GM18502 (cell line): ENCODE measurements around the gene SEPTIN14.
"Not testable (repeated sequence)": the region's sequence is repeated elsewhere in the genome, so short reads cannot be mapped to it uniquely, and the experiment has no call there.

Experiments
- ATAC-seq: cut with Tn5 transposase; IDR thresholded peaks from one replicate; pipeline ENCODE4 v1.9.1; 2021; ENCODE audit warnings: mild to moderate bottlenecking; ENCODE audit not compliant: unreplicated experiment, poor library complexity

SEPTIN14 gene

GRCh38 chr7:55862652-55863051, at the start of gene SEPTIN14:
SEPTIN14 (minus strand) TSS chr7:55862752; CDS start chr7:55861996, 756 bp downstream.
- ATAC-seq = not testable (repeated sequence)

GRCh38 chr7:55903985-55904759, 41.6 kb upstream of the SEPTIN14 start:
- peak; percentile 98 for ATAC-seq

GRCh38 chr7:55901059-55901458, 38.5 kb upstream of the SEPTIN14 start:
- ATAC-seq = not testable (repeated sequence)

- no peak for ATAC-seq
Observed at GRCh38 chr7:55898287-55898686, 35.7 kb upstream of the SEPTIN14 start.

- ATAC-seq = no peak
Observed at GRCh38 chr7:55895021-55895420, 32.5 kb upstream of the SEPTIN14 start.

GRCh38 chr7:55893940-55894339, 31.4 kb upstream of the SEPTIN14 start:
- ATAC-seq = no peak

- not testable (repeated sequence) for ATAC-seq
Observed at GRCh38 chr7:55888378-55888777, 25.8 kb upstream of the SEPTIN14 start.

GRCh38 chr7:55887821-55888247, 25.3 kb upstream of the SEPTIN14 start:
- no peak for ATAC-seq

GRCh38 chr7:55884321-55884720, 21.8 kb upstream of the SEPTIN14 start:
- no peak for ATAC-seq

- no peak for ATAC-seq
Observed at GRCh38 chr7:55878691-55879090, 16.1 kb upstream of the SEPTIN14 start.

GRCh38 chr7:55877308-55877707, 14.8 kb upstream of the SEPTIN14 start:
- ATAC-seq = no peak

- no peak for ATAC-seq
Observed at GRCh38 chr7:55873765-55874164, 11.2 kb upstream of the SEPTIN14 start.

- no peak for ATAC-seq
Observed at GRCh38 chr7:55871932-55872485, 9.5 kb upstream of the SEPTIN14 start.

GRCh38 chr7:55868989-55869388, 6.4 kb upstream of the SEPTIN14 start:
- ATAC-seq = not testable (repeated sequence)

- ATAC-seq = not testable (repeated sequence)
Observed at GRCh38 chr7:55845164-55845563, 17.4 kb downstream of the SEPTIN14 start.

- ATAC-seq = no peak
Observed at GRCh38 chr7:55838595-55838994, 24.0 kb downstream of the SEPTIN14 start.

- no peak for ATAC-seq
Observed at GRCh38 chr7:55827577-55827976, 35.0 kb downstream of the SEPTIN14 start.

GRCh38 chr7:55818686-55819085, 43.9 kb downstream of the SEPTIN14 start:
- no peak for ATAC-seq

- ATAC-seq = not testable (repeated sequence)
Observed at GRCh38 chr7:55797260-55797659, 65.3 kb downstream of the SEPTIN14 start.

- no peak for ATAC-seq
Observed at GRCh38 chr7:55794527-55794926, 68.0 kb downstream of the SEPTIN14 start.

GRCh38 chr7:55792048-55792447, 70.5 kb downstream of the SEPTIN14 start:
- ATAC-seq = no peak

GRCh38 chr7:55787796-55788195, 74.8 kb downstream of the SEPTIN14 start:
- ATAC-seq = no peak
